Activated CD8-positive, alpha-beta T cell treated with anti-CD3 and anti-CD28 coated beads for 36 hours (primary cell): ENCODE results near the gene PARM1. TPM values are rescaled to one million over a fixed set of nuclear protein-coding genes. Genes with fewer than 3 reads are reported as not detected.

Experiments used
- ATAC-seq: fragments of 200-7000 bp; cut with Tn5 transposase; one replicate; pipeline ENCODE4 v1.10.0; 2021; ENCODE audit warnings: mild to moderate bottlenecking, moderate library complexity
- CTCF ChIA-PET: fragments of 350-600 bp; sonication (Branson Sonifier 250); formaldehyde crosslinking; loops from one replicate; lab custom pipeline; 2021; ENCODE audit warnings: antibody characterized with exemption; lab: Charles Lee
- POLR2A ChIA-PET: fragments of 350-600 bp; sonication (Branson Sonifier 250); formaldehyde crosslinking; loops from one replicate; lab custom pipeline; 2021; ENCODE audit warnings: antibody characterized with exemption; lab: Charles Lee
- DNase-seq: peaks from one replicate; pipeline ENCODE4 v3.0.0-alpha.2; 2020
- H3K27ac Mint-ChIP-seq: one replicate; pipeline ENCODE4 v1.8.0; 2021; ENCODE audit warnings: mild to moderate bottlenecking, mixed read lengths
- H3K27me3 Mint-ChIP-seq: one replicate; pipeline ENCODE4 v1.8.0; 2021; ENCODE audit warnings: mixed read lengths
- H3K36me3 Mint-ChIP-seq: one replicate; pipeline ENCODE4 v1.8.0; 2021; ENCODE audit warnings: low read depth, mixed read lengths
- H3K4me1 Mint-ChIP-seq: one replicate; pipeline ENCODE4 v1.8.0; 2021; ENCODE audit warnings: low read depth, mixed read lengths
- H3K4me3 Mint-ChIP-seq: one replicate; pipeline ENCODE4 v1.8.0; 2021; ENCODE audit warnings: mild to moderate bottlenecking, moderate library complexity, mixed read lengths
- H3K9me3 Mint-ChIP-seq: one replicate; pipeline ENCODE4 v1.8.0; 2021; ENCODE audit warnings: mixed read lengths
- CTCF ChIP-seq: fragments of 200-600 bp; IDR thresholded peaks from one replicate; pipeline ENCODE4 v1.8.0; 2022; ENCODE audit warnings: antibody characterized with exemption, mild to moderate bottlenecking
- intact Hi-C: fragments of 100-400 bp; cut with micrococcal nuclease; formaldehyde crosslinking; loops from one replicate; pipeline ENCODE4 v1.10.0; 2022
- total RNA-seq, 2 experiments: library from RNA; stranded (reverse); gene quantifications; one replicate each; pipeline ENCODE4 v1.2.3, GENCODE V29; 2021

Gene PARM1
- total RNA-seq, 2 experiments from 2014 or later = 0.07 TPM; not detected in 1

GRCh38 chr4:75048208-75048879 is 115.4 kb downstream of the PARM1 start:
- CTCF ChIA-PET = no interaction called here

GRCh38 chr4:75051431-75051830 is 118.5 kb downstream of the PARM1 start:
- H3K4me3 Mint-ChIP-seq = no peak overlapping the region
- no peak overlapping the region for H3K27ac Mint-ChIP-seq
- ATAC-seq (no peak), DNase-seq (no peak)
- ChIA-PET CTCF (no interaction called here), POLR2A (no interaction called here)
- H3K36me3 Mint-ChIP-seq = no peaks in the 10 kb centered on the region
- no peak for TF ChIP-seq CTCF
- no peaks in the 10 kb centered on the region for H3K4me1 Mint-ChIP-seq
- intact Hi-C loops = no loop called here
- H3K9me3 Mint-ChIP-seq = no peaks in the 10 kb centered on the region
- peaks cover 2% of the 10 kb centered on the region for H3K27me3 Mint-ChIP-seq

More at GRCh38 chr4:75048208-75048879, 115.4 kb downstream of the PARM1 start:
- Mint-ChIP-seq H3K27ac (no peak overlapping the region), H3K9me3 (no peaks in the 10 kb centered on the region), H3K27me3 (peaks cover 2% of the 10 kb centered on the region), H3K4me1 (no peaks in the 10 kb centered on the region), H3K36me3 (no peaks in the 10 kb centered on the region), H3K4me3 (no peak overlapping the region)
- no peak for DNase-seq
- intact Hi-C loops = no loop called here
- no peak for TF ChIP-seq CTCF
- POLR2A ChIA-PET = no interaction called here
- ATAC-seq = no peak

GRCh38 chr4:75053352-75053751 is 120.4 kb downstream of the PARM1 start:
- intact Hi-C loops = no loop called here
- CTCF ChIA-PET = no interaction called here
- H3K4me1 Mint-ChIP-seq = no peaks in the 10 kb centered on the region
- no peaks in the 10 kb centered on the region for H3K9me3 Mint-ChIP-seq
- H3K27ac Mint-ChIP-seq = no peak overlapping the region
- no peak for ATAC-seq
- no peak overlapping the region for H3K4me3 Mint-ChIP-seq
- H3K27me3 Mint-ChIP-seq = peaks cover 2% of the 10 kb centered on the region
- POLR2A ChIA-PET = no interaction called here
- no peak for TF ChIP-seq CTCF
- no peaks in the 10 kb centered on the region for H3K36me3 Mint-ChIP-seq
- no peak for DNase-seq

GRCh38 chr4:75054078-75054477 is 121.2 kb downstream of the PARM1 start:
- no peak for TF ChIP-seq CTCF
- Mint-ChIP-seq H3K27me3 (peaks cover 2% of the 10 kb centered on the region), H3K27ac (no peak overlapping the region), H3K36me3 (no peaks in the 10 kb centered on the region), H3K4me3 (no peak overlapping the region), H3K4me1 (no peaks in the 10 kb centered on the region), H3K9me3 (no peaks in the 10 kb centered on the region)
- CTCF ChIA-PET = no interaction called here
- DNase-seq (no peak), ATAC-seq (no peak)
- POLR2A ChIA-PET = no interaction called here
- intact Hi-C loops = no loop called here

GRCh38 chr4:75056277-75056676 is 123.4 kb downstream of the PARM1 start:
- H3K36me3 Mint-ChIP-seq = no peaks in the 10 kb centered on the region
- no peaks in the 10 kb centered on the region for H3K27me3 Mint-ChIP-seq
- TF ChIP-seq CTCF = no peak
- CTCF ChIA-PET = no interaction called here
- no peak overlapping the region for H3K27ac Mint-ChIP-seq
- DNase-seq = no peak
- POLR2A ChIA-PET = no interaction called here
- H3K4me1 Mint-ChIP-seq = no peaks in the 10 kb centered on the region
- H3K4me3 Mint-ChIP-seq = no peak overlapping the region
- no peak for ATAC-seq
- no peaks in the 10 kb centered on the region for H3K9me3 Mint-ChIP-seq
- intact Hi-C loops = no loop called here
